WTC11 (cell line): ENCODE results near the gene GAS2.

Source experiments
- CDX4 ChIP-seq: fragments of 250-450 bp; sonication (Bioruptor Pico); IDR thresholded peaks from 2 replicates; pipeline ENCODE4 v1.9.0; 2021; ENCODE audit warnings: moderate library complexity, mild to moderate bottlenecking, inconsistent platforms, borderline replicate concordance
- CTCF ChIP-seq: fragments of 200-600 bp; IDR thresholded peaks from 2 replicates; pipeline ENCODE4 v1.8.0; 2022; ENCODE audit warnings: antibody characterized with exemption
- E2F1 ChIP-seq: sonication (generic); formaldehyde crosslinking; IDR thresholded peaks from 2 replicates; pipeline ENCODE4 v1.8.0; 2022; ENCODE audit warnings: mild to moderate bottlenecking, missing genetic modification reagents
- FOXP1 ChIP-seq: sonication (generic); formaldehyde crosslinking; IDR thresholded peaks from 2 replicates; pipeline ENCODE4 v1.8.0; 2022; ENCODE audit warnings: missing genetic modification reagents, mild to moderate bottlenecking, moderate library complexity, borderline replicate concordance
- MAX ChIP-seq: sonication (generic); formaldehyde crosslinking; IDR thresholded peaks from 2 replicates; pipeline ENCODE4 v1.8.0; 2022; ENCODE audit warnings: mild to moderate bottlenecking, missing genetic modification reagents
- RELA ChIP-seq: sonication (generic); formaldehyde crosslinking; IDR thresholded peaks from 2 replicates; pipeline ENCODE4 v1.8.1; 2022; ENCODE audit warnings: missing genetic modification reagents, mild to moderate bottlenecking, borderline replicate concordance
- SP1 ChIP-seq: sonication (generic); formaldehyde crosslinking; conservative IDR thresholded peaks from 2 replicates; pipeline ENCODE4 v1.8.1; 2022; ENCODE audit warnings: missing genetic modification reagents
- USF2 ChIP-seq: sonication (generic); formaldehyde crosslinking; IDR thresholded peaks from 2 replicates; pipeline ENCODE4 v1.8.1; 2023; ENCODE audit warnings: mild to moderate bottlenecking, missing genetic modification reagents, moderate library complexity
- ZNF423 ChIP-seq: fragments of 250-450 bp; sonication (Bioruptor Pico); IDR thresholded peaks from 2 replicates; pipeline ENCODE4 v2.1.2; 2022; ENCODE audit warnings: mild to moderate bottlenecking, moderate library complexity

- no peak for TF ChIP-seq E2F1 (CRISPR knock-in tag)
- TF ChIP-seq CDX4 (CRISPR knock-in tag) = no peak
- no peak for TF ChIP-seq RELA
- TF ChIP-seq MAX (CRISPR knock-in tag) = no peak
- TF ChIP-seq SP1 (CRISPR knock-in tag) = no peak
- TF ChIP-seq FOXP1 = no peak
- no peak for TF ChIP-seq CTCF
- TF ChIP-seq ZNF423 (CRISPR knock-in tag) = no peak
- no peak for TF ChIP-seq USF2 (CRISPR knock-in tag)
Measured at GRCh38 chr11:22626573-22627239, 39.7 kb upstream of the GAS2 start.
